ENCODE data around the gene NFIL3.

- TF ChIP-seq CTCF (IDR thresholded peaks at IDR 0.05; ENCODE audit: insufficient read depth, low read length, poor library complexity, severe bottlenecking), result no peak
- no peak for TF ChIP-seq EZH2phosphoT487 (conservative IDR thresholded peaks at IDR 0.05; ENCODE audit: low read length)
Measured at GRCh38 chr9:91423785-91424402, at the start of gene NFIL3.
